ENCODE measurements around the gene SPPL2B. TPM values are rescaled to one million over a fixed set of nuclear protein-coding genes. Genes with fewer than 3 reads are reported as not detected.
"Not testable (repeated sequence)": the region's sequence is repeated elsewhere in the genome, so short reads cannot be mapped to it uniquely, and the experiment has no call there.

The SPPL2B gene
- total RNA-seq, 1 donor: 32.6 TPM

DNA sequence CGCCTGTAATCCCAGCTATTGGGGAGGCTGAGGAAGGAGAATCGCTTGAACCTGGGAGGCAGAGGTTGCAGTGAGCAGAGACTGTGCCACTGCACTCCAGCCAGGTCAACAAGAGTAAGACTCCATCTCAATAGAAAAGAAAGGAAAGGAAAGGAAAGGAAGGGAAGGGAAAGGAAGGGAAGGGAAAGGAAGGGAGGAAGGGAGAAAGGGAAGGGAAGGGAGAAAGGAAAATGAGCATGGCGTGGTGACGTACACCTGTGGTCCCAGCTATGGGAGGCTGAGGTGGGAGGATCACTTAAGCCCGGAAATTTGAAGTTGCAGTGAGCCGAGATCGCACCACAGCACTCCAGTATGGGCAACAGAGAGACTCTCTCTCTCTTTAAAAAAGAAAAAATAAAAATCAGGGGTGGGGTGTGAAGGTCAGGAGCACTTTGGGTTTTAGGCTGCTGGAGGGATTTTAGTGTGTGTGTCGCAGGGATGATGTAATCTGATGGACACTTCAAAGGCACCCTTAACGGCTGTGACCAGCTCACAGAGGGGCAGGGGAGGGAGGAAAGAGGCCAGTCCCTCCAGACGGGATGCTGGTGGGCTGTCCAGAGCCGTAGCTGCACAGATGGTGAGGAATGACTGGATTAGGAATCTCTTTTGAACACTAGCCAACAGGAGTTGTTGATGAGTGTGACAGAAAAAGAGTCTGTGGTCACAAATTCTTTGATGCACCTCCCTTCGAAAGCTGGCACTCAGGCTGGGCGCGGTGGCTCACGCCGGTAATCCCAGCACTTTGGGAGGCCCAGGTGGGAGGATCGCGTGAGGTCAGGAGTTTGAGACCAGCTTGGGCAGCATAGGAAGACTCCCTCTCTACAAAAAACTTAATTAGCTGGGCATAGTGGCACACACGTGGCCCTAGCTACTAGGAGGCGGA is 59.1 kb downstream of the SPPL2B start:
- H2AFZ ChIP-seq (ENCODE audit: low read length): no peak overlapping the region

GRCh38 chr19:2389594-2389993 is 61.1 kb downstream of the SPPL2B start:
- DNase-seq (ENCODE audit: insufficient read length, low spot score, missing footprints): peak; percentile 41
- Histone ChIP-seq H3K79me2 (ENCODE audit: insufficient read depth, low read length) (no peaks in the 10 kb centered on the region), H3K36me3 (ENCODE audit: insufficient read depth, low read length) (no peaks in the 10 kb centered on the region), H3K9me3 (ENCODE audit: low read depth, low read length) (no peaks in the 10 kb centered on the region), H3K4me1 (ENCODE audit: insufficient read depth, low read length) (peaks cover 3% of the 10 kb centered on the region), H3K4me2 (ENCODE audit: insufficient read depth, low read length) (no peak overlapping the region), H3K4me3 (ENCODE audit: insufficient read depth, low read length) (no peak overlapping the region), H3K27ac (ENCODE audit: low read depth, low read length) (no peak overlapping the region), H2AFZ (ENCODE audit: low read length) (no peak overlapping the region), H4K20me1 (ENCODE audit: insufficient read depth, low read length) (no peaks in the 10 kb centered on the region), H3K27me3 (ENCODE audit: insufficient read depth, low read length) (peaks cover 6% of the 10 kb centered on the region)
- TF ChIP-seq, protein P1, sequence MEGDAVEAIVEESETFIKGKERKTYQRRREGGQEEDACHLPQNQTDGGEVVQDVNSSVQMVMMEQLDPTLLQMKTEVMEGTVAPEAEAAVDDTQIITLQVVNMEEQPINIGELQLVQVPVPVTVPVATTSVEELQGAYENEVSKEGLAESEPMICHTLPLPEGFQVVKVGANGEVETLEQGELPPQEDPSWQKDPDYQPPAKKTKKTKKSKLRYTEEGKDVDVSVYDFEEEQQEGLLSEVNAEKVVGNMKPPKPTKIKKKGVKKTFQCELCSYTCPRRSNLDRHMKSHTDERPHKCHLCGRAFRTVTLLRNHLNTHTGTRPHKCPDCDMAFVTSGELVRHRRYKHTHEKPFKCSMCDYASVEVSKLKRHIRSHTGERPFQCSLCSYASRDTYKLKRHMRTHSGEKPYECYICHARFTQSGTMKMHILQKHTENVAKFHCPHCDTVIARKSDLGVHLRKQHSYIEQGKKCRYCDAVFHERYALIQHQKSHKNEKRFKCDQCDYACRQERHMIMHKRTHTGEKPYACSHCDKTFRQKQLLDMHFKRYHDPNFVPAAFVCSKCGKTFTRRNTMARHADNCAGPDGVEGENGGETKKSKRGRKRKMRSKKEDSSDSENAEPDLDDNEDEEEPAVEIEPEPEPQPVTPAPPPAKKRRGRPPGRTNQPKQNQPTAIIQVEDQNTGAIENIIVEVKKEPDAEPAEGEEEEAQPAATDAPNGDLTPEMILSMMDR (IDR thresholded peaks at IDR 0.05; ENCODE audit: extremely low read depth, low read depth, low read length): no peak

More for the DNA sequence above, 59.1 kb downstream of the SPPL2B start:
- H3K27me3 ChIP-seq (ENCODE audit: insufficient read depth, low read length): peaks cover 6% of the 10 kb centered on the region
- no peaks in the 10 kb centered on the region for H4K20me1 ChIP-seq (ENCODE audit: insufficient read depth, low read length)
- no peak overlapping the region for H3K4me3 ChIP-seq (ENCODE audit: insufficient read depth, low read length)
- no peak overlapping the region for H3K4me2 ChIP-seq (ENCODE audit: insufficient read depth, low read length)
- no peak for DNase-seq (ENCODE audit: insufficient read length, low spot score, missing footprints)
- TF ChIP-seq, protein P1 (IDR thresholded peaks at IDR 0.05; ENCODE audit: extremely low read depth, low read depth, low read length): no peak
- H3K4me1 ChIP-seq (ENCODE audit: insufficient read depth, low read length): peaks cover 9% of the 10 kb centered on the region
- H3K79me2 ChIP-seq (ENCODE audit: insufficient read depth, low read length): no peaks in the 10 kb centered on the region
- no peak overlapping the region for H3K27ac ChIP-seq (ENCODE audit: low read depth, low read length)
- no peaks in the 10 kb centered on the region for H3K36me3 ChIP-seq (ENCODE audit: insufficient read depth, low read length)
- H3K9me3 ChIP-seq (ENCODE audit: low read depth, low read length): no peaks in the 10 kb centered on the region

GRCh38 chr19:2391118-2391725 is 62.7 kb downstream of the SPPL2B start:
- Histone ChIP-seq H3K4me2 (ENCODE audit: insufficient read depth, low read length) (no peak overlapping the region), H4K20me1 (ENCODE audit: insufficient read depth, low read length) (no peaks in the 10 kb centered on the region), H2AFZ (ENCODE audit: low read length) (no peak overlapping the region), H3K36me3 (ENCODE audit: insufficient read depth, low read length) (no peaks in the 10 kb centered on the region), H3K79me2 (ENCODE audit: insufficient read depth, low read length) (no peaks in the 10 kb centered on the region), H3K4me1 (ENCODE audit: insufficient read depth, low read length) (peaks cover 6% of the 10 kb centered on the region), H3K4me3 (ENCODE audit: insufficient read depth, low read length) (no peak overlapping the region), H3K27ac (ENCODE audit: low read depth, low read length) (no peak overlapping the region), H3K27me3 (ENCODE audit: insufficient read depth, low read length) (peaks cover 6% of the 10 kb centered on the region), H3K9me3 (ENCODE audit: low read depth, low read length) (no peaks in the 10 kb centered on the region)
- peak; percentile 84 for DNase-seq (ENCODE audit: insufficient read length, low spot score, missing footprints)
- TF ChIP-seq, protein P1 (IDR thresholded peaks at IDR 0.05; ENCODE audit: extremely low read depth, low read depth, low read length): peak; percentile 88

GRCh38 chr19:2392366-2392765 is 63.9 kb downstream of the SPPL2B start:
- Histone ChIP-seq H3K36me3 (ENCODE audit: insufficient read depth, low read length) (no peaks in the 10 kb centered on the region), H3K4me2 (ENCODE audit: insufficient read depth, low read length) (no peak overlapping the region), H3K79me2 (ENCODE audit: insufficient read depth, low read length) (no peaks in the 10 kb centered on the region), H3K27me3 (ENCODE audit: insufficient read depth, low read length) (peaks cover 6% of the 10 kb centered on the region), H3K9me3 (ENCODE audit: low read depth, low read length) (no peaks in the 10 kb centered on the region), H2AFZ (ENCODE audit: low read length) (no peak overlapping the region), H4K20me1 (ENCODE audit: insufficient read depth, low read length) (no peaks in the 10 kb centered on the region), H3K4me3 (ENCODE audit: insufficient read depth, low read length) (no peak overlapping the region), H3K27ac (ENCODE audit: low read depth, low read length) (no peak overlapping the region), H3K4me1 (ENCODE audit: insufficient read depth, low read length) (peaks cover 6% of the 10 kb centered on the region)
- no peak for DNase-seq (ENCODE audit: insufficient read length, low spot score, missing footprints)
- TF ChIP-seq, protein P1 (IDR thresholded peaks at IDR 0.05; ENCODE audit: extremely low read depth, low read depth, low read length): no peak

DNA sequence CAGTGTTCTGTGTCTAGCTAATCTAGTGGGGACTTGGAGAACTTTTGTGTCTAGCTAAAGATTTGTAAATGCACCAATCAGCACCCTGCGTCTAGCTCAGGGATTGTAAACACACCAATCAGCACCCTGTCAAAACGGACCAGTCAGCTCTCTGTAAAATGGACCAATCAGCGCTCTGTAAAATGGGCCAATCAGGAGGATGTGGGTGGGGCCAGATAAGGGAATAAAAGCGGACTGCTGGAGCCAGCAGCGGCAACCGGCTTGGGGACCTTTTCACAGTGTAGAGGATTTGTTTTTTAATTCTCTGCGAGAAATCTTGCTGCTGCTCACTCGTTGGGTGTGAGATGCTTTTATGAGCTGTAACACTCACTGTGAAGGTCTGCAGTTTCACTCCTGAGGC is 64.4 kb downstream of the SPPL2B start:
- H3K4me3 ChIP-seq (ENCODE audit: insufficient read depth, low read length); H3K4me2 ChIP-seq (ENCODE audit: insufficient read depth, low read length); H3K9me3 ChIP-seq (ENCODE audit: low read depth, low read length); H3K27me3 ChIP-seq (ENCODE audit: insufficient read depth, low read length); H3K79me2 ChIP-seq (ENCODE audit: insufficient read depth, low read length); H3K4me1 ChIP-seq (ENCODE audit: insufficient read depth, low read length); DNase-seq (ENCODE audit: insufficient read length, low spot score, missing footprints); H3K27ac ChIP-seq (ENCODE audit: low read depth, low read length); H3K36me3 ChIP-seq (ENCODE audit: insufficient read depth, low read length); H4K20me1 ChIP-seq (ENCODE audit: insufficient read depth, low read length); H2AFZ ChIP-seq (ENCODE audit: low read length): not testable (repeated sequence)

All from osteoblast (primary cell).